Measurements from ENCODE around the gene BBS2. TPM values are rescaled to one million over a fixed set of nuclear protein-coding genes. Genes with fewer than 3 reads are reported as not detected.
A peak's percentile ranks its signal among the peaks of the same experiment; 100 is the strongest.

The BBS2 gene
- total RNA-seq, 4 donors from 2014 or later = 79.8 to 144 (median 120) TPM

DNA sequence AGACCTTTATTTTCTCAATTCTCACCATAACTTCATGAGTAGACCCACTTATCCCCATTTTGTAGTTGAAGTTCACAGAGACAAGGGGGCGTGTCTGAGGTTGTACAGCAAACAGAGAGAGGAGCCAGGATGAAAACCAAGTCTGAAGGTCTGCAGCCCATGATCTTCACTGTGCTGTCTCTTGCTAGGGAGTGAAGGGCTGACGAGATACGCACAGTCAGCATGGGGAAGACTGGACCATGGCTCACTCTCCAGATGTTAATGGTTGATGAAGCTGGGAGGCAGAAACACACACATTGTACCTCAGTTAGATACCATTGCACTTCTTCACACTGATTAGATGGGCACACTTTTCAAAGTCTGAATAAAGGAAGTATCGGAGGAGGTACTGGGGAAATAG is 39.3 kb upstream of the BBS2 start:
- TF ChIP-seq POLR2A (IDR thresholded peaks at IDR 0.05) = no peak
- no peaks in the 10 kb centered on the region for H3K4me1 ChIP-seq
- no peak overlapping the region for H3K27ac ChIP-seq
- no peak overlapping the region for H3K4me3 ChIP-seq
- no peak for DNase-seq (ENCODE audit: low spot score in 2 of 2)
- H3K27me3 ChIP-seq = no peaks in the 10 kb centered on the region
- no peaks in the 10 kb centered on the region for H3K9me3 ChIP-seq
- WGBS, 2 donors = 94 to 97% methylated on average over 4 of the region's 4 CpGs
- H3K36me3 ChIP-seq = no peaks in the 10 kb centered on the region

DNA sequence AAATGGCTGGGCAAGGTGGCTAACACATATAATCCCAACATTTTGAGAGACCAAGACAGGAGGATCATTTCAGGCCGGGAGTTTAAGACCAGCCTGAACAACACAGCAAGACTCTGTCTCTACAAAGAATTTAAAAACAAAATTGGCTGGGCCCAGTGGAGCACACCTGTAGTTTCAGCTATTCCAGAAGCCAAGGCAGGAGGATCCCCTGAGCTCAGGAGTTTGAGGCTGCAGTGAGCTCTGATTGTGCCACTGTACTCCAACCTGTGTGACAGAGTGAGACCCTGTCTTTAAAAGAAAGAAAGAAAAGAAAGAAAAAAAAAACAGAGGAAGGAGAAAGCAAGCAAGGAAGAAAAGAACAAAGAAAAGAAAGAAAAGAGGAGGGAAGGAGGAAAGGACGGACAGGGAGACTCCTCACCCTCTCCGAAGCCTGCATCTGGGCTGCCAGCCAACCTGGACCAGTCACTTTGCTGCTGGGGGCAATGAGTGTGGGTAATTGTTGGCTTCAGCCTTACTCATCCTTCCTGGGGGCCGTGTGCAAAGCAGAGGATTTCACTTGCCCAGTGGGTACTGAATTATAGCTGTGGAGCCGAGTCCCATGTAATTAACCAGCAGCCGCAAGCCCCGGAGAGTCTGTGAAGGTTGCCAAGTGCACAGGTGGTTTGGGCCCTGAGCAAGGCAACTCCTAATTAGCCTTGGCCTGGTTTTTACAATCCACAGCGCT is 38.4 kb upstream of the BBS2 start:
- Histone ChIP-seq H3K27ac (peak overlapping the region in 2 of 4 donors; percentile 20 to 61), H3K4me3 (no peak overlapping the region)
- 42 to 48% methylated on average over 8 of the region's 8 CpGs for WGBS, 2 donors

DNA sequence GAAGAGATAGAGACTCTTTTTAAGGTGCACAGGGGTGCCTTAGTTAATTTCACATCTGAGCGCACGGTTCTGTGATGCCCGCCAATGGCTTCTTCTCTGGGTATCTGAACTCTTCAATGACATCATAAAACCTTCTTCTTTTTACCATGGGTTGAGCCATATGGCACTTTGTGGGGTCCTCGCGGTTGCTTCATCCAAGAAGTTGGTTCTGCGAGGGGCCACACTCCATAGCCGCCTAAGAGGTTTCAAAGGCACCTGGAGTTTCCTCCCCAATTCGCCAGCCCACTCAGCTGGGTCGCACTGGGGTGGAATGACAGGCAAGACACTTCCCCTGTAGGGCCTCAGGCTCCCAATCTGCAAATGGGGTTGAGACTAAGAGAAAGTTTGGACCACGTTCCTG is 34.6 kb upstream of the BBS2 start:
- Histone ChIP-seq H3K9me3 (no peaks in the 10 kb centered on the region), H3K27ac (no peak overlapping the region), H3K4me3 (no peak overlapping the region), H3K36me3 (no peaks in the 10 kb centered on the region), H3K27me3 (no peaks in the 10 kb centered on the region), H3K4me1 (peaks cover 0 to 17% (median 11%) of the 10 kb centered on the region in 4 donors)
- TF ChIP-seq POLR2A (IDR thresholded peaks at IDR 0.05) = no peak
- TF ChIP-seq, protein P1, sequence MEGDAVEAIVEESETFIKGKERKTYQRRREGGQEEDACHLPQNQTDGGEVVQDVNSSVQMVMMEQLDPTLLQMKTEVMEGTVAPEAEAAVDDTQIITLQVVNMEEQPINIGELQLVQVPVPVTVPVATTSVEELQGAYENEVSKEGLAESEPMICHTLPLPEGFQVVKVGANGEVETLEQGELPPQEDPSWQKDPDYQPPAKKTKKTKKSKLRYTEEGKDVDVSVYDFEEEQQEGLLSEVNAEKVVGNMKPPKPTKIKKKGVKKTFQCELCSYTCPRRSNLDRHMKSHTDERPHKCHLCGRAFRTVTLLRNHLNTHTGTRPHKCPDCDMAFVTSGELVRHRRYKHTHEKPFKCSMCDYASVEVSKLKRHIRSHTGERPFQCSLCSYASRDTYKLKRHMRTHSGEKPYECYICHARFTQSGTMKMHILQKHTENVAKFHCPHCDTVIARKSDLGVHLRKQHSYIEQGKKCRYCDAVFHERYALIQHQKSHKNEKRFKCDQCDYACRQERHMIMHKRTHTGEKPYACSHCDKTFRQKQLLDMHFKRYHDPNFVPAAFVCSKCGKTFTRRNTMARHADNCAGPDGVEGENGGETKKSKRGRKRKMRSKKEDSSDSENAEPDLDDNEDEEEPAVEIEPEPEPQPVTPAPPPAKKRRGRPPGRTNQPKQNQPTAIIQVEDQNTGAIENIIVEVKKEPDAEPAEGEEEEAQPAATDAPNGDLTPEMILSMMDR (IDR thresholded peaks at IDR 0.05) = no peak
- TF ChIP-seq EP300 (IDR thresholded peaks at IDR 0.05) = no peak
- DNase-seq (ENCODE audit: low spot score in 2 of 2) = no peak
- 90 to 94% methylated on average over 10 of the region's 10 CpGs for WGBS, 2 donors

More for the DNA sequence above, 38.4 kb upstream of the BBS2 start:
- no peak for DNase-seq (ENCODE audit: low spot score in 2 of 2)
- Histone ChIP-seq H3K9me3 (no peaks in the 10 kb centered on the region), H3K36me3 (no peaks in the 10 kb centered on the region), H3K27me3 (no peaks in the 10 kb centered on the region), H3K4me1 (no peaks in the 10 kb centered on the region)
- TF ChIP-seq POLR2A (IDR thresholded peaks at IDR 0.05) (no peak), EP300 (IDR thresholded peaks at IDR 0.05) (no peak)
- TF ChIP-seq, protein P1 (IDR thresholded peaks at IDR 0.05) = no peak

DNA sequence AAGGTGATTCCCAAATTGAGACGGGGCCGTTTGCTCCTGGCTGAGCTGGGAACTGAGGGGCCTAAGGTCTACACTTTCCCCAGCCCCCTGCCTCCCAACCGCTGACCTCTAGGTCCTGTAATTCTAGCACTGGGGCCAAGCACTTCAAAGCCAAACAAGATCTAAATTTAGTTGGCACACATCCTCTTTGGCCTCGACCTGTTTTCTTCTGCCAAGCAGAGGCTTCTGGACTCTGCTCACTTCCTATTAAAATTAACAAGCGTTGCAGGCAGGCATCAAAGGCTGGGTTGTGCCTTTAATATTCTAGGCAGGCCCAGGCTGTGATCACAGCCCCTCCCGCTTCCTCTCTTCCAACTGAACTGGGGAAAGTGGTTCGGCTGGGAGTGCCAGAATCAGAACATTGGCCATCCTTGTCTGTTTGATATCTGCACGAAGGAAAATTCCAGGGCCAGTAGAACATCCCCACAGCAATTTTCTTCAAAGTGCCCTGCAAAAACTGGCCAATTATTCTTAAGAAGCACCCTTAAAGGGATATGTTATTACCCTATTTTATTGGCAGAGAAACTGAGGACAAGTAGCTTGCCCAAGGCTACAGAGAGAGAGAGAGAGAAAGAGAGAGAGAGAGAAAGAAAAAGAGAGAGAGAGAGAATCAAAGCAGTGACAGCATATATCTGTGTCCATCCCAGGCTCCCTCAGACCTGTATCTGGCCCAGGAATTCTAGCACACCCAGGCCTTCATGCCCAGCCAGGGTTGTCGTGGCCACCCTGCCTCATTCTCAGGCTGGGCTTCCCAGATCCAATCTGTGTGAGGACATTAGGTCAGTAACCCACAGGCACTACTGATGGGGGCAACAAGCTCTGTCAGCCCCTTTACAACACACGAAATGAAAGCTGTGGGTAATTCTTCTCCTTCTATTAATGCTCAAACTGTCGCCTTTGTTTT is 32.2 kb upstream of the BBS2 start:
- no peak for TF ChIP-seq EP300 (IDR thresholded peaks at IDR 0.05)
- TF ChIP-seq POLR2A (IDR thresholded peaks at IDR 0.05) = no peak
- TF ChIP-seq, protein P1 (IDR thresholded peaks at IDR 0.05) = no peak
- H3K9me3 ChIP-seq = no peaks in the 10 kb centered on the region
- DNase-seq (ENCODE audit: low spot score in 2 of 2) = no peak

DNA sequence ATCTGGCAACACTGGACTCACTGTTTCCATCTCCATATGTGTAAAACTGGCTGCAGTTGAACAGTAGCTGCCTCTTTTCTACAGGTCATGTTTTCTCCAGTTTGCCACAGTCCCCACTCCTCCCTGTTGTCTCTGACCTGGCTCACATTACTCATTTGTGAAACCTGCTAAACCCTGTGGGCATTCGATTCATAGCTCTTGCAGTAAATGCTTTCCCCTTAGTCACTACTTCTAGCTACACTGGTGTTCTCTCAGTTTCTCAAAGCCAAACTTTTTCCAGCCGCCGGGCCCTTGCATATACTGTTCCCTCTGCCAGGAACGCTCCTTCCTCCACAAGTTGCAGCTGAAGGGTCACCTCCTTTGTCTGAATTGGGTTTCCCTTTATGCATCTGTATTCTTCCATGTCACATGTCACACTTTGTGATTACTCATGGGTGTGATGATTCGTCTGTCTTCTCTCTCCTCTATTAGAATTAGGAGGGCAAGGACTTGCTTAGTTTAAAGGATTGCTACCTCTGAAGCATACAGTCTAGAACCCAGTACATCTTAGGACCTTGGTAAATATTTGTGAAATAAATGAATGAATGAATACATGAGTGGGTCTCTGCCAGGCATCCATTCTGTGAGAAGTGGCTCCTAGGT is 30.0 kb upstream of the BBS2 start:
- H3K4me3 ChIP-seq = no peak overlapping the region
- DNase-seq (ENCODE audit: low spot score in 2 of 2) = no peak
- TF ChIP-seq EP300 (IDR thresholded peaks at IDR 0.05) (no peak), POLR2A (IDR thresholded peaks at IDR 0.05) (no peak)
- TF ChIP-seq, protein P1 (IDR thresholded peaks at IDR 0.05) = no peak
- H3K4me1 ChIP-seq = peaks cover 0 to 40% (median 32%) of the 10 kb centered on the region in 4 donors
- 86 to 89% methylated on average over 5 of the region's 5 CpGs for WGBS, 2 donors
- H3K36me3 ChIP-seq = no peaks in the 10 kb centered on the region
- H3K27me3 ChIP-seq = no peaks in the 10 kb centered on the region
- H3K27ac ChIP-seq = peak overlapping the region in 3 of 4 donors; percentile 73 to 98 (median 93)
- H3K9me3 ChIP-seq = no peaks in the 10 kb centered on the region

More for the DNA sequence above, 32.2 kb upstream of the BBS2 start:
- WGBS, 2 donors = 25 to 26% methylated on average over 11 of the region's 11 CpGs
- H3K27me3 ChIP-seq = no peaks in the 10 kb centered on the region
- H3K4me1 ChIP-seq = peaks cover 0 to 29% (median 26%) of the 10 kb centered on the region in 4 donors
- H3K4me3 ChIP-seq = no peak overlapping the region
- no peaks in the 10 kb centered on the region for H3K36me3 ChIP-seq
- peak overlapping the region in 3 of 4 donors; percentile 21 to 98 (median 80) for H3K27ac ChIP-seq

All from tibial nerve (tissue), 4 donors.